ENCODE measurements around the gene TMEM128. TPM values are rescaled to one million over a fixed set of nuclear protein-coding genes. Genes with fewer than 3 reads are reported as not detected.
"Not testable (repeated sequence)": the region's sequence is repeated elsewhere in the genome, so short reads cannot be mapped to it uniquely, and the experiment has no call there.

Gene TMEM128
- total and polyA plus RNA-seq, 2 of the 13 experiments (the other 11 are each of a cell fraction or from before 2014, with no cell fraction given) = 19.4 to 27.9 TPM

DNA sequence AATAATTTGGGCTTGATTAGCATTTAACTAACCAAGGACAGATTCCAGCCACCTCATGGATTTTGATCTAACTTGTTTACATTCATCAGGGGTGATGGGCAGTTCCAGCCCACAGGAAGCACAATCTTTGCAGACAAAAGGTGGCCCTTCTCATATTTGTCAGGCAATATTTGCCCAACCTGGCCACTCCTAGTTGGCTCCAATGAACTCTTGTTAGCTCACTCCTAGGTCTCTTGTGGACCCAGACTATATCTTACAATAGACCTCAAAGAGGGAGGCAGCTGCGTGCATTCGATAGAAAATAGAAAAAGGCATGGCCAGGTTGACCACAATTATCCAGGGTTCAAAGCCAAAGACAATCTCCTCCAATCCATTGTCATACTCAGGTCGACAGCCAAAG is 59.5 kb downstream of the TMEM128 start (continued):
- TF ChIP-seq MYC (CRISPR knock-in tag; IDR thresholded peaks at IDR 0.05; ENCODE audit: borderline replicate concordance) (0 out of 2 replicates have a peak, but pooled peaks have one; percentile 19), PRDM15 (CRISPR knock-in tag; IDR thresholded peaks at IDR 0.05) (0 out of 2 replicates have a peak, but pooled peaks have one; percentile 26), MED1 (CRISPR knock-in tag; IDR thresholded peaks at IDR 0.05) (peak; percentile 70), MED8 (CRISPR knock-in tag; IDR thresholded peaks at IDR 0.05; ENCODE audit: insufficient replicate concordance) (peak; percentile 36), MIER2 (CRISPR knock-in tag; IDR thresholded peaks at IDR 0.05) (peak; percentile 50; the same call in 1 of the 2 replicates), TEAD3 (CRISPR knock-in tag; optimal IDR thresholded peaks at IDR 0.05; ENCODE audit: borderline replicate concordance) (peak; percentile 29), SOX5 (CRISPR knock-in tag; IDR thresholded peaks at IDR 0.05; ENCODE audit: borderline replicate concordance) (peak; percentile 93; the same call in 1 of the 2 replicates), RARA (CRISPR knock-in tag; IDR thresholded peaks at IDR 0.05) (peak; percentile 79), ZNF670 (CRISPR knock-in tag; IDR thresholded peaks at IDR 0.05; ENCODE audit: borderline replicate concordance) (0 out of 2 replicates have a peak, but pooled peaks have one; percentile 27), NONO (CRISPR knock-in tag; conservative IDR thresholded peaks at IDR 0.05) (peak; percentile 52; the same call in 1 of the 2 replicates), RERE (CRISPR knock-in tag; IDR thresholded peaks at IDR 0.05; ENCODE audit: low read depth) (peak; percentile 43; the same call in 1 of the 2 replicates), PPARG (CRISPR knock-in tag; conservative IDR thresholded peaks at IDR 0.05) (peak; percentile 75), ZNF317 (CRISPR knock-in tag; IDR thresholded peaks at IDR 0.05) (peak; percentile 33; the same call in 1 of the 2 replicates)
- TF ChIP-seq, protein P1, sequence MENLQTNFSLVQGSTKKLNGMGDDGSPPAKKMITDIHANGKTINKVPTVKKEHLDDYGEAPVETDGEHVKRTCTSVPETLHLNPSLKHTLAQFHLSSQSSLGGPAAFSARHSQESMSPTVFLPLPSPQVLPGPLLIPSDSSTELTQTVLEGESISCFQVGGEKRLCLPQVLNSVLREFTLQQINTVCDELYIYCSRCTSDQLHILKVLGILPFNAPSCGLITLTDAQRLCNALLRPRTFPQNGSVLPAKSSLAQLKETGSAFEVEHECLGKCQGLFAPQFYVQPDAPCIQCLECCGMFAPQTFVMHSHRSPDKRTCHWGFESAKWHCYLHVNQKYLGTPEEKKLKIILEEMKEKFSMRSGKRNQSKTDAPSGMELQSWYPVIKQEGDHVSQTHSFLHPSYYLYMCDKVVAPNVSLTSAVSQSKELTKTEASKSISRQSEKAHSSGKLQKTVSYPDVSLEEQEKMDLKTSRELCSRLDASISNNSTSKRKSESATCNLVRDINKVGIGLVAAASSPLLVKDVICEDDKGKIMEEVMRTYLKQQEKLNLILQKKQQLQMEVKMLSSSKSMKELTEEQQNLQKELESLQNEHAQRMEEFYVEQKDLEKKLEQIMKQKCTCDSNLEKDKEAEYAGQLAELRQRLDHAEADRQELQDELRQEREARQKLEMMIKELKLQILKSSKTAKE (CRISPR knock-in tag; IDR thresholded peaks at IDR 0.05; ENCODE audit: borderline replicate concordance) = peak; percentile 57
- not testable (repeated sequence) for TF ChIP-seq NONO (IDR thresholded peaks at IDR 0.05)
- TF ChIP-seq, protein P2, sequence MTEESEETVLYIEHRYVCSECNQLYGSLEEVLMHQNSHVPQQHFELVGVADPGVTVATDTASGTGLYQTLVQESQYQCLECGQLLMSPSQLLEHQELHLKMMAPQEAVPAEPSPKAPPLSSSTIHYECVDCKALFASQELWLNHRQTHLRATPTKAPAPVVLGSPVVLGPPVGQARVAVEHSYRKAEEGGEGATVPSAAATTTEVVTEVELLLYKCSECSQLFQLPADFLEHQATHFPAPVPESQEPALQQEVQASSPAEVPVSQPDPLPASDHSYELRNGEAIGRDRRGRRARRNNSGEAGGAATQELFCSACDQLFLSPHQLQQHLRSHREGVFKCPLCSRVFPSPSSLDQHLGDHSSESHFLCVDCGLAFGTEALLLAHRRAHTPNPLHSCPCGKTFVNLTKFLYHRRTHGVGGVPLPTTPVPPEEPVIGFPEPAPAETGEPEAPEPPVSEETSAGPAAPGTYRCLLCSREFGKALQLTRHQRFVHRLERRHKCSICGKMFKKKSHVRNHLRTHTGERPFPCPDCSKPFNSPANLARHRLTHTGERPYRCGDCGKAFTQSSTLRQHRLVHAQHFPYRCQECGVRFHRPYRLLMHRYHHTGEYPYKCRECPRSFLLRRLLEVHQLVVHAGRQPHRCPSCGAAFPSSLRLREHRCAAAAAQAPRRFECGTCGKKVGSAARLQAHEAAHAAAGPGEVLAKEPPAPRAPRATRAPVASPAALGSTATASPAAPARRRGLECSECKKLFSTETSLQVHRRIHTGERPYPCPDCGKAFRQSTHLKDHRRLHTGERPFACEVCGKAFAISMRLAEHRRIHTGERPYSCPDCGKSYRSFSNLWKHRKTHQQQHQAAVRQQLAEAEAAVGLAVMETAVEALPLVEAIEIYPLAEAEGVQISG (CRISPR knock-in tag; IDR thresholded peaks at IDR 0.05) = peak; percentile 61; the same call in 1 of the 2 replicates

Measured in HepG2 (cell line).